Peyer's patch (tissue), 4 donors: ENCODE results near the gene TDP1.

Experiments used
- POLR2A ChIP-seq, 2 donors: fragments of 450-650 bp; IDR thresholded peaks; one replicate each; pipeline ENCODE4 v1.5.1; 2017; ENCODE audit warnings: antibody characterized with exemption in 2 of 2, mild to moderate bottlenecking in 2 of 2, moderate library complexity in 2 of 2
- TF ChIP-seq, protein P1 (sequence below), 6 experiments: fragments of 450-650 bp in 4 of 6; fragments of 200-600 bp in 2 of 6; sonication (generic) in 1 of 6; IDR thresholded peaks; one replicate each; pipeline ENCODE4 v1.5.1; 2017 to 2019; ENCODE audit warnings: antibody characterized with exemption in 6 of 6, mild to moderate bottlenecking in 3 of 6, moderate library complexity in 1 of 6

DNA sequence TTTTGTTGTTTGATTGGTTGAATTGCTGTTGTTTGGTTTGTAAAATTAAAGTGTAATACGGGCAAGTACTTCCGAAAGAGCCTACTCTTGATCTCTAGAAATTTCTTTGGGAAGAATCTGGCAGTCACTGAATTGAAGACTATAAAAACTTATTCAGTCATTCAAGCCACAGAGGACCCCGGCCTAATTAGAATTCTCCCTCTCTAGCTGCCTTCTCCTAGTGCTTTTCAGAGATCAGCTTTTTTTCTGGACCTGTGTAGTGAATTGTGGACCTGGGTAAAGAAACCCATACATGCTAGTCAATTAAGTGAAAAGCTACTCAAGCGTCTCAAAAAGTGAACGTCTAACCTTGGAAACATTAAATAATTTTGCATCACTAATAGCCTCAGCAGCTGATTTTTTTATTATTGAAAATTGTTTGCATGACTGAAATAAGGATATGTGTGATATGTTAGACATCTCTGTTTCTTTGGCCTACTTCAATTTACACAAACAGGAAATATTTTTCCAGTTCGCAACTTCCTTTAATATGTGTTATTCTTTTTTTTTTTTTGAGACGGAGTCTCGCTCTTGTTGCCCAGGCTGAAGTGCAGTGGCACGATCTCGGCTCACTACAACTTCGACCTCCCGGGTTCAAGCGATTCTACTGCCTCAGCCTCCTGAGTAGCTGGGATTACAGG is 28.4 kb upstream of the TDP1 start:
- no peak for TF ChIP-seq POLR2A (IDR thresholded peaks at IDR 0.05)
- TF ChIP-seq, protein P1, sequence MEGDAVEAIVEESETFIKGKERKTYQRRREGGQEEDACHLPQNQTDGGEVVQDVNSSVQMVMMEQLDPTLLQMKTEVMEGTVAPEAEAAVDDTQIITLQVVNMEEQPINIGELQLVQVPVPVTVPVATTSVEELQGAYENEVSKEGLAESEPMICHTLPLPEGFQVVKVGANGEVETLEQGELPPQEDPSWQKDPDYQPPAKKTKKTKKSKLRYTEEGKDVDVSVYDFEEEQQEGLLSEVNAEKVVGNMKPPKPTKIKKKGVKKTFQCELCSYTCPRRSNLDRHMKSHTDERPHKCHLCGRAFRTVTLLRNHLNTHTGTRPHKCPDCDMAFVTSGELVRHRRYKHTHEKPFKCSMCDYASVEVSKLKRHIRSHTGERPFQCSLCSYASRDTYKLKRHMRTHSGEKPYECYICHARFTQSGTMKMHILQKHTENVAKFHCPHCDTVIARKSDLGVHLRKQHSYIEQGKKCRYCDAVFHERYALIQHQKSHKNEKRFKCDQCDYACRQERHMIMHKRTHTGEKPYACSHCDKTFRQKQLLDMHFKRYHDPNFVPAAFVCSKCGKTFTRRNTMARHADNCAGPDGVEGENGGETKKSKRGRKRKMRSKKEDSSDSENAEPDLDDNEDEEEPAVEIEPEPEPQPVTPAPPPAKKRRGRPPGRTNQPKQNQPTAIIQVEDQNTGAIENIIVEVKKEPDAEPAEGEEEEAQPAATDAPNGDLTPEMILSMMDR (IDR thresholded peaks at IDR 0.05) = no peak
